Body of pancreas (tissue), 4 donors: ENCODE data around the gene CCDC85A.

Experiments
- CTCF ChIP-seq, 7 experiments: fragments of 450-650 bp in 4 of 7; fragments of 200-600 bp in 3 of 7; sonication (generic) in 3 of 7; IDR thresholded peaks; one replicate each; pipeline ENCODE4 v1.5.1; 2016 to 2019; ENCODE audit warnings: antibody characterized with exemption in 7 of 7
- POLR2A ChIP-seq, 3 donors: fragments of 450-650 bp; IDR thresholded peaks; one replicate each; pipeline ENCODE4 v1.6.1; 2016; ENCODE audit warnings: antibody characterized with exemption in 3 of 3, mild to moderate bottlenecking in 2 of 3

GRCh38 chr2:56240210-56240609 is 56.4 kb downstream of the CCDC85A start:
- TF ChIP-seq CTCF (IDR thresholded peaks at IDR 0.05) (no peak), POLR2A (IDR thresholded peaks at IDR 0.05) (no peak)
